Common myeloid progenitor, CD34-positive (primary cell): ENCODE data around the gene MSX2.

Source experiments
- CTCF ChIA-PET: fragments of 350-600 bp; sonication (Branson Sonifier 250); formaldehyde crosslinking; loops from one replicate; lab custom pipeline; 2021; ENCODE audit warnings: antibody characterized with exemption; lab: Charles Lee
- POLR2A ChIA-PET: fragments of 350-600 bp; sonication (Branson Sonifier 250); formaldehyde crosslinking; loops from one replicate; lab custom pipeline; 2021; ENCODE audit warnings: antibody characterized with exemption; lab: Charles Lee
- DNase-seq, 3 donors: peaks; one replicate each; pipeline versions ENCODE4 v3.0.0 to v3.0.0-alpha.2; 2013
- H3K27ac ChIP-seq, 2 experiments: 1 replicate in 1 of 2; 2 replicates in 1 of 2; pipeline ENCODE4 v1.7.0; 2013; ENCODE audit warnings: inconsistent platforms in 2 of 2, low read length in 2 of 2, mild to moderate bottlenecking in 2 of 2, low read depth in 1 of 2, moderate library complexity in 1 of 2; ENCODE audit not compliant: severe bottlenecking in 2 of 2, insufficient read depth in 1 of 2, poor library complexity in 1 of 2
- H3K27me3 ChIP-seq, 5 experiments: replicated peaks in 2 of 5; 1 replicate in 3 of 5; 2 replicates in 2 of 5; pipeline versions ENCODE4 v1.6.1 to v1.7.0; 2013; ENCODE audit warnings: low read length in 4 of 5, mild to moderate bottlenecking in 2 of 5, moderate library complexity in 2 of 5, inconsistent platforms in 1 of 5; ENCODE audit not compliant: insufficient read depth in 5 of 5, control insufficient read depth in 4 of 5
- H3K36me3 ChIP-seq, 4 experiments: 1 replicate in 2 of 4; 2 replicates in 2 of 4; pipeline versions ENCODE4 v1.6.1 to v1.7.0; 2013; ENCODE audit warnings: low read length in 3 of 4, control low read depth in 1 of 4, mild to moderate bottlenecking in 1 of 4; ENCODE audit not compliant: control insufficient read depth in 4 of 4, insufficient read depth in 4 of 4
- H3K4me1 ChIP-seq, 4 experiments: 1 replicate in 3 of 4; 2 replicates in 1 of 4; pipeline versions ENCODE4 v1.6.1 to v1.7.1; 2013; ENCODE audit warnings: low read length in 3 of 4, mild to moderate bottlenecking in 3 of 4, control low read depth in 1 of 4, inconsistent platforms in 1 of 4, moderate library complexity in 1 of 4; ENCODE audit not compliant: control insufficient read depth in 4 of 4, insufficient read depth in 4 of 4; ENCODE audit errors: control extremely low read depth in 1 of 4
- H3K4me3 ChIP-seq, 7 experiments: 1 replicate in 4 of 7; 2 replicates in 3 of 7; pipeline versions ENCODE4 v1.5.1 to v1.7.0; 2013; ENCODE audit warnings: mild to moderate bottlenecking in 7 of 7, low read length in 6 of 7, moderate library complexity in 6 of 7, inconsistent platforms in 2 of 7, low read depth in 2 of 7, control low read depth in 1 of 7; ENCODE audit not compliant: insufficient read depth in 4 of 7, control insufficient read depth in 1 of 7; ENCODE audit errors: extremely low read depth in 1 of 7
- H3K9me3 ChIP-seq, 5 experiments: 1 replicate in 4 of 5; 2 replicates in 1 of 5; pipeline versions ENCODE4 v1.6.1 to v1.7.1; 2013; ENCODE audit warnings: low read length in 4 of 5, mild to moderate bottlenecking in 2 of 5, inconsistent platforms in 1 of 5, low read depth in 1 of 5, moderate library complexity in 1 of 5; ENCODE audit not compliant: control insufficient read depth in 4 of 5, insufficient read depth in 2 of 5; ENCODE audit errors: control extremely low read depth in 1 of 5
- WGBS: methylation state at CpG from one replicate; pipeline ENCODE4 v1.1.5; 2013; ENCODE audit not compliant: insufficient coverage; 5-methylcytosine and 5-hydroxymethylcytosine counted together

The MSX2 gene

GRCh38 chr5:174734571-174735497, 10.5 kb downstream of the MSX2 start:
- no peaks in the 10 kb centered on the region for H3K9me3 ChIP-seq
- peaks cover 0 to 95% (median 64%) of the 10 kb centered on the region in 5 experiments for H3K27me3 ChIP-seq
- H3K4me3 ChIP-seq = no peak overlapping the region
- H3K36me3 ChIP-seq = no peaks in the 10 kb centered on the region
- H3K27ac ChIP-seq = no peak overlapping the region
- peaks cover 0 to 9% (median 4%) of the 10 kb centered on the region in 4 experiments for H3K4me1 ChIP-seq
- POLR2A ChIA-PET = no interaction called here
- no peak for DNase-seq
- 11% methylated on average over 16 of the region's 22 CpGs for WGBS
- CTCF ChIA-PET = interaction anchor here (1.1 to 1.4 kb wide), 2 partner anchors 315 to 317 kb away, joined by 3 to 6 read pairs; no protein-coding TSS in a partner anchor

- POLR2A ChIA-PET = no interaction called here
- no peak overlapping the region for H3K4me3 ChIP-seq
- CTCF ChIA-PET = interaction anchor here (1.1 to 1.6 kb wide), 3 partner anchors 316 to 318 kb away, joined by 3 to 10 read pairs (median 6); no protein-coding TSS in a partner anchor
- WGBS = 2% methylated on average over 49 of the region's 54 CpGs
- H3K4me1 ChIP-seq = peaks cover 0 to 9% (median 4%) of the 10 kb centered on the region in 4 experiments
- H3K36me3 ChIP-seq = no peaks in the 10 kb centered on the region
- no peak overlapping the region for H3K27ac ChIP-seq
- DNase-seq = peak in 1 of 3 donors; percentile 15
- no peaks in the 10 kb centered on the region for H3K9me3 ChIP-seq
- H3K27me3 ChIP-seq = peaks cover 0 to 93% (median 63%) of the 10 kb centered on the region in 5 experiments
Observed at GRCh38 chr5:174735498-174736330, 11.3 kb downstream of the MSX2 start.

GRCh38 chr5:174736331-174736721, 11.9 kb downstream of the MSX2 start:
- Histone ChIP-seq H3K4me1 (peaks cover 0 to 9% (median 4%) of the 10 kb centered on the region in 4 experiments), H3K27me3 (peaks cover 0 to 88% (median 57%) of the 10 kb centered on the region in 5 experiments), H3K36me3 (no peaks in the 10 kb centered on the region), H3K27ac (no peak overlapping the region), H3K4me3 (no peak overlapping the region), H3K9me3 (no peaks in the 10 kb centered on the region)
- ChIA-PET POLR2A (no interaction called here), CTCF (interaction anchor here (1.6 kb wide), 1 partner anchor 316 kb away, joined by 10 read pairs; no protein-coding TSS in a partner anchor)
- no peak for DNase-seq
- WGBS = 33% methylated on average over 3 of the region's 4 CpGs

- no peak overlapping the region for H3K4me3 ChIP-seq
- H3K27ac ChIP-seq = no peak overlapping the region
- CTCF ChIA-PET = interaction anchor here (0.7 to 1.6 kb wide), 3 partner anchors 128 to 320 kb away, joined by 3 to 10 read pairs (median 3); no protein-coding TSS in a partner anchor
- WGBS = 62% methylated on average over 1 of the region's 1 CpG
- POLR2A ChIA-PET = no interaction called here
- H3K9me3 ChIP-seq = no peaks in the 10 kb centered on the region
- DNase-seq = no peak
- peaks cover 0 to 88% (median 55%) of the 10 kb centered on the region in 5 experiments for H3K27me3 ChIP-seq
- peaks cover 0 to 9% (median 3%) of the 10 kb centered on the region in 4 experiments for H3K4me1 ChIP-seq
- no peaks in the 10 kb centered on the region for H3K36me3 ChIP-seq
Observed at GRCh38 chr5:174736777-174737176, 12.4 kb downstream of the MSX2 start.

GRCh38 chr5:174737330-174737729, 12.9 kb downstream of the MSX2 start:
- POLR2A ChIA-PET = no interaction called here
- H3K27me3 ChIP-seq = peaks cover 0 to 82% (median 53%) of the 10 kb centered on the region in 5 experiments

GRCh38 chr5:174741352-174741751, 17.0 kb downstream of the MSX2 start:
- Histone ChIP-seq H3K27ac (no peak overlapping the region), H3K4me3 (no peak overlapping the region), H3K36me3 (no peaks in the 10 kb centered on the region), H3K4me1 (no peaks in the 10 kb centered on the region), H3K27me3 (peaks cover 0 to 67% (median 31%) of the 10 kb centered on the region in 5 experiments), H3K9me3 (no peaks in the 10 kb centered on the region)
- WGBS = 100% methylated on average over 1 of the region's 5 CpGs
- no peak for DNase-seq
- CTCF ChIA-PET = no interaction called here
- POLR2A ChIA-PET = no interaction called here

More at GRCh38 chr5:174737330-174737729, 12.9 kb downstream of the MSX2 start:
- CTCF ChIA-PET = interaction anchor here (0.7 to 1.6 kb wide), 3 partner anchors 129 to 321 kb away, joined by 3 to 10 read pairs (median 3); no protein-coding TSS in a partner anchor
- DNase-seq = no peak
- WGBS = 34% methylated on average over 10 of the region's 15 CpGs
- Histone ChIP-seq H3K9me3 (no peaks in the 10 kb centered on the region), H3K27ac (no peak overlapping the region), H3K4me3 (no peak overlapping the region), H3K4me1 (peaks cover 0 to 9% (median 3%) of the 10 kb centered on the region in 4 experiments), H3K36me3 (no peaks in the 10 kb centered on the region)
